ENCODE measurements around the gene DDX10.

DNA sequence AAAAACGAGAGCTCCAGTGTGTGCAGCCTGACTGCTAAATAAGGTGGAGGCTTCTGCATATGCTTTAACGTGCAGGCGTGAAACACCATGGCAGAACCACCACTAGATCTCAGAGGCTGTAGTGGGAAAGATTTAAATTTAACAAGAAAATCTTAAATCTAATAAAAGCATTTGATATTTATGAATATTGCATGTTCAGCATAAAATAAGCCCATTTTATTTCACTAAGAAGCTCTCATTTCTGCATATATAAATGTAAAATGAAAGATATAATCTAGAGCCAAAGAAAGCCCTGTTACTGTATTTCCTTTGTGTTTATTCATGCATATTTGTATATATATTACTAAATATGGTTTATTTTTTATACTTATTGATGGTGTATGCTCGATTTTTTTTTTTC lies 188.3 kb downstream of the DDX10 start:
- no peak for TF ChIP-seq RAD21 (IDR thresholded peaks at IDR 0.05)
- TF ChIP-seq, protein P1, sequence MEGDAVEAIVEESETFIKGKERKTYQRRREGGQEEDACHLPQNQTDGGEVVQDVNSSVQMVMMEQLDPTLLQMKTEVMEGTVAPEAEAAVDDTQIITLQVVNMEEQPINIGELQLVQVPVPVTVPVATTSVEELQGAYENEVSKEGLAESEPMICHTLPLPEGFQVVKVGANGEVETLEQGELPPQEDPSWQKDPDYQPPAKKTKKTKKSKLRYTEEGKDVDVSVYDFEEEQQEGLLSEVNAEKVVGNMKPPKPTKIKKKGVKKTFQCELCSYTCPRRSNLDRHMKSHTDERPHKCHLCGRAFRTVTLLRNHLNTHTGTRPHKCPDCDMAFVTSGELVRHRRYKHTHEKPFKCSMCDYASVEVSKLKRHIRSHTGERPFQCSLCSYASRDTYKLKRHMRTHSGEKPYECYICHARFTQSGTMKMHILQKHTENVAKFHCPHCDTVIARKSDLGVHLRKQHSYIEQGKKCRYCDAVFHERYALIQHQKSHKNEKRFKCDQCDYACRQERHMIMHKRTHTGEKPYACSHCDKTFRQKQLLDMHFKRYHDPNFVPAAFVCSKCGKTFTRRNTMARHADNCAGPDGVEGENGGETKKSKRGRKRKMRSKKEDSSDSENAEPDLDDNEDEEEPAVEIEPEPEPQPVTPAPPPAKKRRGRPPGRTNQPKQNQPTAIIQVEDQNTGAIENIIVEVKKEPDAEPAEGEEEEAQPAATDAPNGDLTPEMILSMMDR (IDR thresholded peaks at IDR 0.05; ENCODE audit: low read depth, low read length, missing input control): no peak
- no peak for TF ChIP-seq GABPA (IDR thresholded peaks at IDR 0.05 in 1 of 2, conservative IDR thresholded peaks at IDR 0.05 in 1 of 2)
- TF ChIP-seq ATF3 (IDR thresholded peaks at IDR 0.05): no peak
- TF ChIP-seq, protein P2, sequence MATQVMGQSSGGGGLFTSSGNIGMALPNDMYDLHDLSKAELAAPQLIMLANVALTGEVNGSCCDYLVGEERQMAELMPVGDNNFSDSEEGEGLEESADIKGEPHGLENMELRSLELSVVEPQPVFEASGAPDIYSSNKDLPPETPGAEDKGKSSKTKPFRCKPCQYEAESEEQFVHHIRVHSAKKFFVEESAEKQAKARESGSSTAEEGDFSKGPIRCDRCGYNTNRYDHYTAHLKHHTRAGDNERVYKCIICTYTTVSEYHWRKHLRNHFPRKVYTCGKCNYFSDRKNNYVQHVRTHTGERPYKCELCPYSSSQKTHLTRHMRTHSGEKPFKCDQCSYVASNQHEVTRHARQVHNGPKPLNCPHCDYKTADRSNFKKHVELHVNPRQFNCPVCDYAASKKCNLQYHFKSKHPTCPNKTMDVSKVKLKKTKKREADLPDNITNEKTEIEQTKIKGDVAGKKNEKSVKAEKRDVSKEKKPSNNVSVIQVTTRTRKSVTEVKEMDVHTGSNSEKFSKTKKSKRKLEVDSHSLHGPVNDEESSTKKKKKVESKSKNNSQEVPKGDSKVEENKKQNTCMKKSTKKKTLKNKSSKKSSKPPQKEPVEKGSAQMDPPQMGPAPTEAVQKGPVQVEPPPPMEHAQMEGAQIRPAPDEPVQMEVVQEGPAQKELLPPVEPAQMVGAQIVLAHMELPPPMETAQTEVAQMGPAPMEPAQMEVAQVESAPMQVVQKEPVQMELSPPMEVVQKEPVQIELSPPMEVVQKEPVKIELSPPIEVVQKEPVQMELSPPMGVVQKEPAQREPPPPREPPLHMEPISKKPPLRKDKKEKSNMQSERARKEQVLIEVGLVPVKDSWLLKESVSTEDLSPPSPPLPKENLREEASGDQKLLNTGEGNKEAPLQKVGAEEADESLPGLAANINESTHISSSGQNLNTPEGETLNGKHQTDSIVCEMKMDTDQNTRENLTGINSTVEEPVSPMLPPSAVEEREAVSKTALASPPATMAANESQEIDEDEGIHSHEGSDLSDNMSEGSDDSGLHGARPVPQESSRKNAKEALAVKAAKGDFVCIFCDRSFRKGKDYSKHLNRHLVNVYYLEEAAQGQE (IDR thresholded peaks at IDR 0.05): no peak
- no peak for TF ChIP-seq JUND (IDR thresholded peaks at IDR 0.05)
- TF ChIP-seq TAF1 (conservative IDR thresholded peaks at IDR 0.05): no peak
- TF ChIP-seq, protein P3, sequence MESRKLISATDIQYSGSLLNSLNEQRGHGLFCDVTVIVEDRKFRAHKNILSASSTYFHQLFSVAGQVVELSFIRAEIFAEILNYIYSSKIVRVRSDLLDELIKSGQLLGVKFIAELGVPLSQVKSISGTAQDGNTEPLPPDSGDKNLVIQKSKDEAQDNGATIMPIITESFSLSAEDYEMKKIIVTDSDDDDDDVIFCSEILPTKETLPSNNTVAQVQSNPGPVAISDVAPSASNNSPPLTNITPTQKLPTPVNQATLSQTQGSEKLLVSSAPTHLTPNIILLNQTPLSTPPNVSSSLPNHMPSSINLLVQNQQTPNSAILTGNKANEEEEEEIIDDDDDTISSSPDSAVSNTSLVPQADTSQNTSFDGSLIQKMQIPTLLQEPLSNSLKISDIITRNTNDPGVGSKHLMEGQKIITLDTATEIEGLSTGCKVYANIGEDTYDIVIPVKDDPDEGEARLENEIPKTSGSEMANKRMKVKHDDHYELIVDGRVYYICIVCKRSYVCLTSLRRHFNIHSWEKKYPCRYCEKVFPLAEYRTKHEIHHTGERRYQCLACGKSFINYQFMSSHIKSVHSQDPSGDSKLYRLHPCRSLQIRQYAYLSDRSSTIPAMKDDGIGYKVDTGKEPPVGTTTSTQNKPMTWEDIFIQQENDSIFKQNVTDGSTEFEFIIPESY (IDR thresholded peaks at IDR 0.05): no peak
- no peak for TF ChIP-seq YY1 (IDR thresholded peaks at IDR 0.05)
- TF ChIP-seq FOXA1 (IDR thresholded peaks at IDR 0.05): no peak
- TF ChIP-seq SP1 (IDR thresholded peaks at IDR 0.05): no peak
- TF ChIP-seq MAX (IDR thresholded peaks at IDR 0.05): no peak
- TF ChIP-seq EGR1 (IDR thresholded peaks at IDR 0.05; ENCODE audit: low read depth in 2 of 2): no peak
